ENCODE results near the gene HIPK4. TPM values are rescaled to one million over a fixed set of nuclear protein-coding genes. Genes with fewer than 3 reads are reported as not detected.

The HIPK4 gene
- total and polyA plus RNA-seq, 2 of the 4 experiments (the other 2 are of a cell fraction), result 0.12 to 0.18 TPM

DNA sequence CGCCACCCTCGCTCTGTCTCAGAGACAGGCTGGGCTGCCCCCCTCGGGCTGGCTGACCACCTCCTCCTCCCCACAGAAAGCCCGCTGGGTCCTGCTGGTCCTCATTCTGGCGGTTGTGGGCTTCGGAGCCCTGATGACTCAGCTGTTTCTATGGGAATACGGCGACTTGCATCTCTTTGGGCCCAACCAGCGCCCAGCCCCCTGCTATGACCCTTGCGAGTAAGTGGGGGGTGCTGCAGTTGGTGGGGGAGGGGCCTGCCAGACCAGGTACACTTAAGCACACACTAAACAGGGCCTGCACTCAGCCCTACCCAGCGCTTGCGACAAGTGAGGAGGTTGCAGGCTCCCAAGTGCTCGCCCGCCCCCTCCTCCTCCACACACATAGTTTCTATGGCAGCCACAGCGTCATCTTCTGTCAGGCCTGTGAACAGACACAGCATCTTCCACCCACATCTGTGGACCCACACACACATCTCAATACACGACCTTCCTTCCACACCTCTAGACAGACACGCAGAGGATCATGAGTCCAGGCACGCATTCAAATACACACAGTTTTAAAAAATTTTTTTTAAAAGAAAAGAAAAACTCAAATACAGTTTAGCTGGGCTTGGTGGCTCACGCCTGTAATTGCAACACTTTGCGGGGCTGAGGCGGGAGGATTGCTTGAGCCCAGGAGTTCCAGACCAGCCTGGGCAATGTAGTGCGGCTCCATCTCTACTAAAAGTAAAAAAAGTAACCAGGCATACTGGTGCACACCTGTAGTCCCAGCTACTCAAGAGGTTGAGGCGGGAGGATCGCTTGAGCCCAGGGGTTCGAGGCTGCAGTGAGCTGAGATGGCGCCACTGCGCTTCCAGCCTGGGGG lies 23.1 kb downstream of the HIPK4 start:
- H4K5ac ChIP-seq (ENCODE audit: low read depth, low read length), result no peak overlapping the region
- 48% methylated on average over 3 of the region's 27 CpGs; no CpG with 5 or more reads in 1 of the 2 experiments for WGBS, 2 experiments (ENCODE audit: extremely low coverage in 2 of 2, insufficient read length in 1 of 2)
- no peak overlapping the region for H4K91ac ChIP-seq (ENCODE audit: insufficient read depth, low read depth, low read length)
- H3K27ac ChIP-seq (ENCODE audit: insufficient read depth, low read length), result no peak overlapping the region
- dilution Hi-C loops (cut with HindIII; ENCODE audit: low sequenced_read_pairs, unreplicated experiment), result no loop called here
- intact Hi-C loops (cut with micrococcal nuclease), result no loop called here
- H2AK9ac ChIP-seq (replicated peaks; ENCODE audit: low read depth, low read length, poor library complexity), result peak overlapping the region; percentile 21
- ChIA-PET CTCF (no interaction called here), POLR2A (ENCODE audit: unreplicated experiment) (interaction anchor here (0.5 kb wide), 1 partner anchor 59 kb away, joined by 3 read pairs; the partner anchor contains the start of gene SERTAD1)
- no peaks in the 10 kb centered on the region for H3K27me3 ChIP-seq (ENCODE audit: control insufficient read depth, insufficient read depth, low read length)
- H3K9ac ChIP-seq (ENCODE audit: low read depth, low read length), result peak overlapping the region; percentile 93
- H3K9me1 ChIP-seq (ENCODE audit: insufficient read depth, low read length), result peaks cover 16% of the 10 kb centered on the region
- H3K23ac ChIP-seq (ENCODE audit: low read depth, low read length), result no peak overlapping the region; the same call in 1 of the 2 replicates
- H2BK15ac ChIP-seq (ENCODE audit: low read depth, low read length), result no peak overlapping the region
- no peaks in the 10 kb centered on the region for H3K9me3 ChIP-seq (ENCODE audit: control insufficient read depth, insufficient read depth, low read length)
- no peak overlapping the region for H3K18ac ChIP-seq (ENCODE audit: low read depth, low read length)
- no peak overlapping the region; the same call in 1 of the 2 replicates for H3K4me3 ChIP-seq (ENCODE audit: insufficient read depth, low read depth, low read length)
- TF ChIP-seq NFE2L2 (IDR thresholded peaks at IDR 0.05; ENCODE audit: low read depth, low read length) (peak; percentile 71), RFX5 (IDR thresholded peaks at IDR 0.05; ENCODE audit: low read depth, low read length) (peak; percentile 78), MXI1 (IDR thresholded peaks at IDR 0.05; ENCODE audit: borderline replicate concordance, low read depth, low read length) (no peak), MAFK (IDR thresholded peaks at IDR 0.05; ENCODE audit: low read depth, low read length) (peak; percentile 75)
- TF ChIP-seq, protein P1, sequence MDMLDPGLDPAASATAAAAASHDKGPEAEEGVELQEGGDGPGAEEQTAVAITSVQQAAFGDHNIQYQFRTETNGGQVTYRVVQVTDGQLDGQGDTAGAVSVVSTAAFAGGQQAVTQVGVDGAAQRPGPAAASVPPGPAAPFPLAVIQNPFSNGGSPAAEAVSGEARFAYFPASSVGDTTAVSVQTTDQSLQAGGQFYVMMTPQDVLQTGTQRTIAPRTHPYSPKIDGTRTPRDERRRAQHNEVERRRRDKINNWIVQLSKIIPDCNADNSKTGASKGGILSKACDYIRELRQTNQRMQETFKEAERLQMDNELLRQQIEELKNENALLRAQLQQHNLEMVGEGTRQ (IDR thresholded peaks at IDR 0.05; ENCODE audit: low read depth, low read length), result no peak
- peak; percentile 9; the same call in 1 of the 2 replicates for ATAC-seq (ENCODE audit: low read depth)
- H3K36me3 ChIP-seq (ENCODE audit: control insufficient read depth, insufficient read depth, low read length), result peaks cover 42% of the 10 kb centered on the region
- no peak overlapping the region for H2BK20ac ChIP-seq (ENCODE audit: low read depth, low read length)
- peak overlapping the region; percentile 81; the same call in 1 of the 2 replicates for H2AK5ac ChIP-seq (ENCODE audit: low read depth, low read length)
- in situ Hi-C loops (cut with MboI; ENCODE audit: low sequenced_read_pairs), result no loop called here
- peak overlapping the region; percentile 94; the same call in 1 of the 2 replicates for H3K4me2 ChIP-seq (ENCODE audit: low read depth, low read length)
- peak overlapping the region in 1 of 2 experiments; percentile 33; a peak in 1 of 4 replicates for H4K8ac ChIP-seq (ENCODE audit: low read depth in 2 of 2, low read length in 2 of 2)
- no TSS peak for BruUV-seq (replicated peaks)
- no peak overlapping the region for H2BK120ac ChIP-seq (ENCODE audit: low read depth, low read length)
- peak; percentile 24 for DNase-seq
- no peak overlapping the region for H3K4ac ChIP-seq (ENCODE audit: low read depth, low read length)
- no peak overlapping the region for H3K56ac ChIP-seq (ENCODE audit: extremely low read depth, insufficient read depth, low read length)
- no peak overlapping the region for H3K14ac ChIP-seq (replicated peaks; ENCODE audit: low read depth, low read length)
- peak overlapping the region; percentile 75 for H2AFZ ChIP-seq (replicated peaks; ENCODE audit: low read length, poor library complexity)
- no peak overlapping the region for H2BK5ac ChIP-seq (ENCODE audit: low read depth, low read length, poor library complexity, severe bottlenecking)
- H4K20me1 ChIP-seq (ENCODE audit: insufficient read depth, low read length), result no peaks in the 10 kb centered on the region
- H3K79me1 ChIP-seq (ENCODE audit: low read depth in 1 of 2, low read length in 2 of 2), result peaks cover 9 to 32% of the 10 kb centered on the region in 2 experiments
- peaks cover 10% of the 10 kb centered on the region for H3K4me1 ChIP-seq (ENCODE audit: control insufficient read depth, insufficient read depth, low read length)

Measured in IMR-90 (cell line).